Activated naive CD8-positive, alpha-beta T cell treated with anti-CD3 and anti-CD28 coated beads, Interleukin-2, amount 10 ng/mL, durations not matched to agents 7 days and 5 days (primary cell): ENCODE data around the gene ZNF346. TPM values are rescaled to one million over a fixed set of nuclear protein-coding genes. Genes with fewer than 3 reads are reported as not detected.

Experiments
- ATAC-seq: fragments of 150-1000 bp; cut with Tn5 transposase; one replicate; pipeline ENCODE4 v1.10.0; 2021; ENCODE audit warnings: low read depth, moderate library complexity
- POLR2A ChIA-PET: fragments of 350-600 bp; sonication (Branson Sonifier 250); formaldehyde crosslinking; loops from one replicate; lab custom pipeline; 2021; ENCODE audit warnings: antibody characterized with exemption; lab: Charles Lee
- DNase-seq: peaks from one replicate; pipeline ENCODE4 v3.0.0; 2021
- H3K27ac Mint-ChIP-seq: one replicate; pipeline ENCODE4 v1.8.0; 2022; ENCODE audit warnings: mild to moderate bottlenecking, mixed read lengths
- H3K27me3 Mint-ChIP-seq: one replicate; pipeline ENCODE4 v1.8.0; 2022; ENCODE audit warnings: mild to moderate bottlenecking, moderate library complexity, mixed read lengths
- H3K36me3 Mint-ChIP-seq: one replicate; pipeline ENCODE4 v1.8.0; 2021; ENCODE audit warnings: mild to moderate bottlenecking, mixed read lengths
- H3K4me1 Mint-ChIP-seq: one replicate; pipeline ENCODE4 v1.8.0; 2021; ENCODE audit warnings: mixed read lengths
- H3K4me3 Mint-ChIP-seq: one replicate; pipeline ENCODE4 v1.8.0; 2022; ENCODE audit warnings: mild to moderate bottlenecking, moderate library complexity, mixed read lengths
- H3K9me3 Mint-ChIP-seq: one replicate; pipeline ENCODE4 v1.8.0; 2021; ENCODE audit warnings: mixed read lengths
- total RNA-seq, 2 experiments: library from RNA; stranded (reverse); gene quantifications; one replicate each; pipeline ENCODE4 v1.2.3, GENCODE V29; 2021

ZNF346 gene
- total RNA-seq, 2 experiments from 2014 or later, result 21.7 to 30.7 TPM

- H3K4me3 Mint-ChIP-seq, result no peak overlapping the region
- no peaks in the 10 kb centered on the region for H3K27me3 Mint-ChIP-seq
- peaks cover 26% of the 10 kb centered on the region for H3K4me1 Mint-ChIP-seq
- POLR2A ChIA-PET, result no interaction called here
- H3K27ac Mint-ChIP-seq, result no peak overlapping the region
- ATAC-seq, result no peak
- peaks cover 5% of the 10 kb centered on the region for H3K36me3 Mint-ChIP-seq
- H3K9me3 Mint-ChIP-seq, result no peaks in the 10 kb centered on the region
- DNase-seq, result no peak
These were observed 107.9 kb downstream of the ZNF346 start for GRCh38 chr5:177130211-177131018.

Other genes starting within 250 kb of the ZNF346 start
- gene UNC5A, start 212.1 kb upstream of the ZNF346 start, total RNA-seq, result not detected
- gene HK3, start 123.3 kb upstream of the ZNF346 start, total RNA-seq, result 1 to 10 TPM; 1.3 to 2.3 TPM
- 10 to 100 TPM; 52.8 to 54.1 TPM for gene UIMC1, start 15.9 kb upstream of the ZNF346 start, total RNA-seq
- gene FGFR4, start 64.2 kb downstream of the ZNF346 start, total RNA-seq, result 1 to 10 TPM; 1.9 to 2.3 TPM
- gene NSD1, start 111.1 kb downstream of the ZNF346 start, total RNA-seq, result 100 to 1,000 TPM in 1 of 2 experiments, 10 to 100 TPM in 1; 96.2 to 101 TPM